ENCODE data around the gene TMC6.
"Not testable (repeated sequence)": the region's sequence is repeated elsewhere in the genome, so short reads cannot be mapped to it uniquely, and the experiment has no call there.

TMC6 gene

DNA sequence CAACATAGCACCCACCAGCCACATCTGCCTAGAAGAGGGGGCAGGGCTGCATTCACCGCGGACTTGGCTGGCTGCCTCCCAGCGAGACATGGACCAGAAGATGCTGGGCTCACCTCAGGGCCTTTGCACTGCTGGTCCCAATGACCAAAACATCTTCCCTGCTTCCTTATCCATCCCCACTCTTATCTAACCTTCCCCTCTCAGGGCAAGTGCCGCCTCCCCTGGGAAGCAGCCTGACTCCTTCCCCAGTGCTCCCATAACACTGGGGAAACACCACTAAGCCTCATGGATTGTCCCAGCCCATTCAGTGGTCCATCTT is 5.7 kb downstream of the TMC6 start:
- DNase-seq: no peak

DNA sequence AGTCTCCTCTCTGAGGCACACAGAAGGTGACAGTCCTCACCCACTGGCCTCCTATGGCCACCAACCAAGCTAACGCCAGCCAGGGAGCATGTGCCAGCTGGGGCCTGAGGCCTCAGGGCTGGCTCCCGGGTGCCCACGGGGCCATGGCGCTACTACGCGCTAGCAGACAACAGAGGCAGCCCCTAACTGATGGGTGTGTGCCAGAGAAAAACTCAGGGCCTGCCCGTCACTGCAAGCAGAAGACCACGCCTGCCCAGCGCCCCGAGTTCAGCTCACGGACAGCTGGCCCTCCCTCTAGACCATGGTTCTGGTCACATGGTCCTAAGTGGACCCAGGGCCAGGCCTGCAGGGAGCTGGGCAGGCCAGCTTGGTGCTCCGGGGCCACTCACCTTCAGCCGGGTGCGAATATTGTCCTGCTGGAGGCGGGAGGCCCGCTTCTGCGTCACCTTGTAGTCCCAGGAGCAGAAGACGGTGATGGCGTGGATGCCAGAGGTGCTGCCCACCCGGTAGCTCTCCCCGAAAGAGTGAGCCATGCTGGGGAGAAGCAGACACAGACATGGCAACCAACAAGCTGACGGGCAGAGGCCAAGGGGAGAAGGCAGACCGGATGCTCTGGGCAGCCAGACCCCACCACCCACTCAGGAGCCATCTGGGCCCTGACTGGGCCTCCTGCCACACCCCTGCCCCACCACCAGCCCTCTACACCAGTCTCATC is 6.2 kb downstream of the TMC6 start:
- DNase-seq: no peak

DNA sequence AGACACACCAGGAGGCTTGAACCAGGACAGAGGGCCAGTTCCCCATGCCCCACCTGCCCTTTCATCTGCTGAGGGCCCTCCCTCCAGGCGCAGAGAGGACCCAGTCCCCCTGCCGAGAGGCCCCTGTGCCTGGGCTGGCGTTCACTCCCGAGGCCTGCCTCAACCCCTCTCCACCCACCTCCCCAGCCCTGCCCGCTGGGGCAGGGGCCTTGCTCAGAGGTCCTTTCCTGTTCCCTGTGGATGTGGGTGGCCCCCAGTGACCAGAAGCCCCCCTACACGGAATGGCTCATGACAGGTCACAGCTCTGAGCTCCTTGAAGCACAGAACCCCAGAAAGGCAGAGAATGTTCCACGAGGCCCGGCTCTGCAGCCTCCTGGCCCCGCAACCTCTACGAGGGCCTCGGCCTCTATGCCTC is 6.7 kb downstream of the TMC6 start:
- no peak for DNase-seq

DNA sequence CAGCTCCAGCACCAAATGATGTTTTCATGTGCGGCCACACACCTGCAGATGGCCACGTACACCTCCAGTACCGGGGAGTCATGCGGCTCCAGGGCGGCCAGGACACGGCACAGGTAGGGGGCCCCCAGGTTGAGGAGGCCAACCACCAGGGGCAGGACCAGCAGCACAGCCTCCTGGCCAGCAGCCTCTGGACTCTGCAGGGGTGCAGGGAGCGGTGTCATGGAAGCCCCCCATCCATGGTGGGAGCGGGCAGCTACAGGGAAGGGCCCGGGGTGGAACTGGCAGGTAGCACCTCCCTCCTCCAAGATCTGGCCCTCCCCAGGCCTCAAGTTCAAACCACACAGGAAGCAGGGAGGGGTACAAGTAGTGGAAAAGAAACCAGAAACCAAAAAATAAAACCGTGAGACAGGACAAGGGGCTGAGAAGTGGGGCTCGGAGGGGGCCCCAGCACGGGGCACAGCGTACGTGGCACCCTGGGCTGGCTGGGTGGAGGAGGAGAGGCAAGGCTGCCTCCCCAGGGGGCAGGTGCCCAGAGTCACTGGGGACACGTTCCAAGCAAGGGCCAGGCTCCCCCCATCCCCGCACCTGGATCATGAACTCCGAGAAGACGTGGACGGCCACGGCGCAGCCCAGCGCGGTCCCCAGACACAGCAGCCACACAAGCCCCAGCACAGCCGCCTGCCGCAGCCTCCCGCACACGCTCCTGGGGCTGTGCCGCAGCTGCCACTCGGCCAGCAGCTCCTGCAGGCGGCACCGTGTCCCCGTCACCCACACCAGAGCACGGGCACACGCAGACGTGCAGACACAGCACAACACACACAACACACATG is 7.4 kb downstream of the TMC6 start:
- DNase-seq: no peak

DNA sequence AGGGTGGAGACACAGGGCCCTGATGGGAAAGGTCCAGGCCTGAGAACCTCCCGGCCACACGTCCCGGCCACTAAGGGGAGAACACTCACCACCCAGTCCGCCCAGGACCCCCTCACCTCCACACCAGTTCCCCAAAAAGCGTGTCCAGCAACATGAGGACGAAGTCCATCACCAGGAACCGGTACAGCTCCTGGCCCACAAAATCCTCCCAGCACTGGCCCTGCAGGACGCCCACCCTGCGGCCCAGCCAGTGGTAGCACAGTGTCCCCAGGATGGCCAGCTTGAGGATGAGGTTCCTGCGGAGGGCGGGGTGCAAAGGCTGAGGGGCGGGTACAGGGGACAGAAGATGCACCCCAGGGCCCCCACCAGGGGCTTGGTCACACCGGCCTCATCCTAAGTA is 8.0 kb downstream of the TMC6 start:
- DNase-seq: no peak

DNA sequence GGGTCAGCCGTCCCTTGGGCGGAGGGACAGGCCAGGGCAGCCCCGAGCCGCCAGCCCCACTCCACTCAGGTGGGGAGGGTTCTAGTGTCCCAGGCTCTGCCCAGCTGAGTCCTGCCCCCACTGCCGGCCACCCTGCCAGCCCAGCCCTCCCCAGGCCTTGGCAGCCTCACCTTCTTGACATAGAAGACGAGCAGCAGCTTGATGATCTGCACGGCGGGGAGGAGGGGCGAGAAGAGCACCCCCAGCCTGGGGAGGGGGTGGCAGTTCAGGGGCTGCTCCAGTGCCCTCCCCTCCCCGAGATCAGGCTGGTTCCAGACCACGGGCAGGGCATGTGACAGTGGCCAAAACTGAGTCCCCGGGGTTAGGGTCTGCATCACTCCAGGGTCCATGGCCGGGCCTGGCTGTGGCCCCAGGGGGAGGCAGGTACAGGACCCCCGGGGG is 9.7 kb downstream of the TMC6 start:
- no peak for DNase-seq

DNA sequence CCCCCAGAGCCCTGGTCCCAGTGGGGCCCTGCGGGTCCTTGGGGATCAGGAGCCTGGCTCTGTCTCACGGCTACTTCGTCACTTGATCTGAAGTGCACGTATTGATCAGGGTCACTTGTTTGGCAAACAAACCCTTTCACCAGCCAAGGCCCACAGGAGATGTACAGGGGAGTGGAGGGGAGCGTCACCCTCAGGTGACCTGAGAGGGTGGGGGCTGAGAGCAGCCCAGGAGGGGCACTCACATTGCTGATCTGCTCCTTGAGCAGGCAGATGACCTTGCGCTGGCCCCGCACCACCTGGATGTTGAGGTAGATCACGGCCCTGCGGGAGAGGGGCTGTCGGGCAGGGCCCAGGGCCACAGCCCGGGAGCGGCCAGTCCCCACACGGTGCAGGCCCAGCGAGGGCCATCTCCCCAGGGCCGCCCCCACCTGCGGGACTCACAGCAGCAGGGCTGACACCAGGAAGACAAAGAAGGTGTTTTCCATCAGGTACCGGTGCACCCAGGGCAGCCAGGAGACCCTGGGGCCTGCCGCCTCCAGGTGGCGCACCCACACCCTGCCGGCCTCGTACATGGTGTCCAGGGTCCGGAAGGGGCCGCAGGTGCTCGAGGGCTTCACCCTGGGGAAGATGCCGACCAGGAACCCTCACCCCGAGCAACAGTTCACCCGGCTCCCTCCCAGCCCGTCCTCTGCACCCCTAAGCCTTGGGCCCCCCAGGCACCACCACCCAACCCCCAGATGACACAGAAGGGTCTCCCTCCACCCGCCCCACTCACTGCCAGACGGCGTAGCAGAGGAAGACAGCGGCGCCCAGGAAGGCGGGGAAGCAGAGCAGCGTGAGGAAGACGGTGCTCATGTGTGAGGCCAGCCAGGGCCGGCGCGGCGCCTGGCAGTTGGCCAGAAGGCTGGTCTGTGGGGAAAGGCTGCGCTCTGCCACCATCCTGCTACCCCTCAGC is 11.3 kb downstream of the TMC6 start:
- DNase-seq: no peak

DNA sequence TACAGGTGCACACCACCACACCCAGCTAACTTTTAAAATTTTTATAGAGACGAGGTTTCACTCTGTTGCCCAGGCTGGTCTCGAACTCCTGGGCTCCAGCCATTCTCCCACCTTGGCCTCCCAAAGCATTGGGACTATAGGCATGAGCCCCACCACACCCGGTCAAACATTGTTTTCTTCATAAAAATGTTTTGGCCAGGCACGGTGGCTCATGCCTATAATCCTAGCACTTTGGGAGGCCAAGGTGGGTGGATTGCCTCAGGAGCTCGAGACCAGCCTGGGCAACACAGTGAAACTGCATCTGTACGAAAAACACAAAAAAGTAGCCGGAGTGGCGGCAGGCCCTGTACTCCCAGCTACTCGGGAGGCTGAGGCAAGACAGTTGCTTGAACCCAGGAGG is 12.1 kb downstream of the TMC6 start:
- DNase-seq: no peak

DNA sequence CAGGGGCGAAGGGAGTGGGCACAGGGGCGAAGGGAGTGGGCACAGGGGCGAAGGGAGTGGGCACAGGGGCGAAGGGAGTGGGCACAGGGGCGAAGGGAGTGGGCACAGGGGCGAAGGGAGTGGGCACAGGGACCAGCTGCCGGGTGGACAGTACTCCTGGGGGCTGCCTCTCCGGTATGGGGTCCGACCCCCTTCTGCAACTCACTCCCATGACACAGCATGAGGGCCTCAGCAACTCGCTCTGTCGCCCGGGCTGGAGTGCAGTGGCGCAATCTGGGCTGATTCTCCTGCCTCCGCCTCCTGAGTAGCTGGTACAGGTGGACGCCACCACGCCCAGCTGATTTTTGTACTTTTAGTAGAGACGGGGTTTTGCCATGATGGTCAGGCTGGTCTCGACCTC is 12.8 kb downstream of the TMC6 start:
- DNase-seq: not testable (repeated sequence)

DNA sequence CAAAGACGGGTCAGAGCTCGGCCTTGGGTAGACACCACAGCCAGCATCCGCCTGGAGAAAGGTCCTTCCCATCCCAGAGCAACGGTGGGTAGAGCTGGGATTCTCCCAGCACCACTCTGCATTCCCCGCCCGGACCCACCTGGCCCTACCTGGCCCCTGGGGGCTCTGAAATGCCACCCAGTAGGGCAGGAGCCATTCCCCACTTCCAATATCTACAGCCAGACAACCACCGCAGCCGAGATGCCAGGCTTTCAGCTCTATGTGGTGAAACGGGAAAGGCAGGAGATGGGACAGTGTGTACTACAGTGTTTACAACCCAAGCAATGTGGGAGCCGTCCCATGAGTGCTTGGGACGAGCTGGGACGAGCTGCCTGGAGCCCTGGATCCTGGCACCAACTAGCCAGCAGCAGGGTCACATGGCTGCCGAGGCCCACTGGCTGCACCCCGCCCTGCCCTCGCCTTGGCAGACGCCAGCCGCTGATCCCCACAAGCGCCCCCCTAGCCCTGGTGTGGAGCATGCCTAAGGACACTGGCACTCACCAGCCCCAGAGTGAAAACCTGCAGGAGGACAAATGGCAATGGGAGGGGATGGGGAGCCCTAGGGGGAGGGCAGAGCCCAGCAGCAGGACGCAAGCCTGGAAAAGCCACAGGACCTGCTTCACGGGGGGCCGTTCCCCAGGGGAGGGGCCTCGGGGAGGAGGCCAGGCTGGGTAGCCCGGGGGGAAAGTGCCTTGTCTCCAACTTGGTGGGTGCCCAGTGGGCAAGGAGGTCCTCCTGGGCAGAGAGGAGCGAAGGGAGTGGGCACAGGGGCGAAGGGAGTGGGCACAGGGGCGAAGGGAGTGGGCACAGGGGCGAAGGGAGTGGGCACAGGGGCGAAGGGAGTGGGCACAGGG is 13.5 kb downstream of the TMC6 start:
- DNase-seq: no peak

DNA sequence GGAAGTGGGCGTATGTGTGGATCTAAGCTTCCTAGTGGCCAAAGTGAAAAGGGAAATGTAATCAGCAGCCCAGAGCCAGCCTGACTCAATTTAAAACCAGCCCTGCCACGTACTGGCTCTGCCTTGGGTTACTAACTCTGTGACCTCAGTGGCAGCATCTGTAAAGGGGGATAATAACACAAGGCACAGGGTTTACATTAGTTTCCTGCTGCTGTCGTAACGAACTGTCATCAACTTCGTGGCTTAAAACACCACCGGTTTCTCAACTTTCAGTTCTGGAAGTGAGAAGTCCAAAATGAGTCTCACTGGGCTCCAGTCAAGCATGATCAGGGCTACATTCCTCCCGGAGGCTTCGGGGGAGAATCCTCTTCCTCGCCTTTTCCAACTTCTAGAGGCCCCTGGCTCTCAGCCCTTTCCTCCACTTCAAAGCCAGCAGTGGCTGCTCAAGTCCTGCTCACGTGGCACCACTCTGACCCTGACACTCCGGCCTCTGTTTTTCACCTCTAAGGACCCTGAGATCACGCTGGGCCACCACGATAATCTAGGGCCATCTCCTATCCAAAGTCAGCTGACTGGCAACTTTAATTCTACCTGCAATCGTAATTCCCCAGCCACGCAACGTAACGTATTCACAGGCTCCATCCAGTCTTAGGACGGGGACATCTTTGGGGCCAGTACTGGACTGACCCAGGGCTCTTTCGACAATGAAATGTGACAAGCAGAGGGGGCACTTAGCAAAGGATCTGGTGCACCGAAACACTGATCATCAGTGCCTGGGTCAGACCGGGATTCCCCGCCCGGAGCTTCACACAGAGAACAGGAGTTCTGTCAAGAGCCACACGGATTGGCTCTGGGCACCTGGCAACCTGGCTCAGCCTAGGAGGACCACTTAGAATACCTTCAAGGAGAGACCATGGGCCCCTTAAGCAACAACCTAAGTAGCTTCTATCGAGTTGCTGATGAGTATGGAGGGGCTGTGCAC is 14.5 kb downstream of the TMC6 start:
- DNase-seq: no peak

DNA sequence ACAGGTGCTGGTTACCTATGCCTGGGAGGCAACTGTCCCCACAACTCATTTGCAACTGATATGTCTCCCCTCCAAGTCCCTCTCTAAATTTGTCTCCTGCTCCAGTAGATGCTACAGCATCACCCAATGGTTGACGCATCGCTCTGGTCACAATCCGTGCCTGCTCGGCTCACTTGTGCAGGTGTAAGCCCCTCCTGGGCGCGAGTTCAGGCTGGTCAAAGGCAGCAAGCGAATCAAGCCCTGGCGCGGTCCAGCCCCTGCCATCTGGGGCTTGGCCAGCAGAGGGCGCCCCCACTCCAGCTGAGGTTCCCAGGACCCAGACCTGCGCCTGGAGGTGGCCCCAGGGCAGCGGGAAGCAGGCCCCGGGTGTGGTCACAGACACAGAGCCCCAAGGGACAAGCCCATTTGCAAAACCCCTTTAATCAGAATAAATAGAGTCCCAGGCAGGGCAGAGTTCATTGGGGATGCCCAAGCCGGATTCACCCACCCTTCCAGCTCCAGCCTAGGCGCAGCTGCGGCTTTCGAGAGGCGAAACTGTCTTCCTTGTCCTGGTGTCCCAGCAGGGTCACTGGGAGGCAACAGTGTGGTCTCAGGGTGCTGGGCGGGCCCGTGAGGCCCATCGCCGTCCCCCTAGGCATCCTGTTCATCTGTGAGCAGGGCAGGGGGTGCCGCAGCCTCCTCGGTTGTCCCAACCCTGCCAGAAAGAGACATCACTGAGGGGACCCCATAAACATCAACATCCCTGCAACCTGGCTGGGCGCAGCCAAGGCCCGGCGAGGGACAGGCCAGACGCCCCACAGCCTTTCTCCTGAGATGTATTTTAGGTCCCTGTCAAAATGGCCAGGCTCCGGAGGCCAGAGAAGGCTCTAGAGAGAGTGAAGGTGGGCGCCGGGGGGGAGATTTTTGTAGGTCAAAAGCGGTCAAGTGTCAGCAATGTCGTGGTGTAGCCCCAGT is 15.8 kb downstream of the TMC6 start:
- no peak for DNase-seq

DNA sequence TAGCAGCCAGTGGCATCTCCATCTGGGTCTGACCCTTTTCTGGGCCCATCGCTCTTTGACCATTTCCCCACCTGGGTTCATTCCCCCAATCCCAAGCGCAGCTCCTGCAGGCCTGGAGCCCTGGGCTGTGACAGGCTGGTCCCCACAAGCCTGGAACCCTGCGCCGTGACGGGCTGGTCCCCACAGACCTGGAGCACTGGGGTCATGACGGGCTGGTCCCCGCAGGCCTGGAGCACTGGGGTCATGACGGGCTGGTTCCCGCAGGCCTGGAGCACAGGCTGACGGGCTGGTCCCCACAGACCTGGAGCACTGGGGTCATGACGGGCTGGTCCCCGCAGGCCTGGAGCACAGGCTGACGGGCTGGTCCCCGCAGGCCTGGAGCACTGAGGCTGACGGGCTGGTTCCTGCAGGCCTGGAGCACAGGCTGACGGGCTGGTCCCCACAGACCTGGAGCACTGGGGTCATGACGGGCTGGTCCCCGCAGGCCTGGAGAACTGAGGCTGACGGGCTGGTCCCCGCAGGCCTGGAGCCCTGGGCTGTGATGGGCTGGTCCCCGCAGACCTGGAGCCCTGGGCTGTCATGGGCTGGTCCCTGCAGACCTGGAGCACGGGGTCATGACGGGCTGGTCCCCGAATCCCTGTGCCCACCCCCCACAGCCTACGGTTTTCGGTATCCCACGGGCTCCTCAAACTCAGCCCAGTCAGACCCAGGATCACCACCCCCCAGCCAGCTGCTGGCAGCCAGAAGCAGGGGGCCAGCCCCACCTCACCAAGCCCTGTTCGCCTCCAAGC is 16.6 kb downstream of the TMC6 start:
- DNase-seq: no peak

DNA sequence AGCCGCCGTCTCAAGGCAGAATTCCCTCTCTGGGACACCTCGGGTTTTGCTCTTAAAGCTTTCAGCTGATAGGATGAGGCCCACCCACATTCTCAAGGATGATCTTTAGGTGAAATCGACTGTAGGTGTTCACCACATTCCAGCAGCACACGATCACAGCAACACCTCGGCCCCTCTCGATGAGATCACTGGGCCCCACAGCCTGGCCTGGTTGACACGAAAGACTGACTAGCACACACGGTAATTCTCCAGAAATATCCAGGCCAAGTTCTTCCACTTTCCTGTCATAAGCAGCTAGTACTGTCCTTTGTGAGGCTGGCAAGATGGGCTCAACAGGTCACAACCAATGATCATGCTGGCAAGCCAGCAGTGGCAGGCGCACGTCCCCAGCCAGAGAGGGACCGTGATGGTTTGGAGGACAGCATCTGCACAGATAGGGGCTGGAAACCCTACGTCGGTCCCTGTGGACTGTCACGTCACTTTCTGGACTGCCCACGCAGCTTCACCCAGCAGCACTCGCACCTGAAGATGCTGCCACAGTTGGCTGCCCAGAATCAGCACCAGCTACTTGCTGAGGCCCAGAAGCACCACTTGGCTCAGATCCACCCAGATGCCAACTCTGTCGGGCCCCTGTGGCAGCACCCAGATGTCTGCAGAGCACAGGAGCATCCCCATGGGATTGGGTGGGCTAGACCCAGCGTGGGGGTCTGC is 17.4 kb downstream of the TMC6 start:
- no peak for DNase-seq

DNA sequence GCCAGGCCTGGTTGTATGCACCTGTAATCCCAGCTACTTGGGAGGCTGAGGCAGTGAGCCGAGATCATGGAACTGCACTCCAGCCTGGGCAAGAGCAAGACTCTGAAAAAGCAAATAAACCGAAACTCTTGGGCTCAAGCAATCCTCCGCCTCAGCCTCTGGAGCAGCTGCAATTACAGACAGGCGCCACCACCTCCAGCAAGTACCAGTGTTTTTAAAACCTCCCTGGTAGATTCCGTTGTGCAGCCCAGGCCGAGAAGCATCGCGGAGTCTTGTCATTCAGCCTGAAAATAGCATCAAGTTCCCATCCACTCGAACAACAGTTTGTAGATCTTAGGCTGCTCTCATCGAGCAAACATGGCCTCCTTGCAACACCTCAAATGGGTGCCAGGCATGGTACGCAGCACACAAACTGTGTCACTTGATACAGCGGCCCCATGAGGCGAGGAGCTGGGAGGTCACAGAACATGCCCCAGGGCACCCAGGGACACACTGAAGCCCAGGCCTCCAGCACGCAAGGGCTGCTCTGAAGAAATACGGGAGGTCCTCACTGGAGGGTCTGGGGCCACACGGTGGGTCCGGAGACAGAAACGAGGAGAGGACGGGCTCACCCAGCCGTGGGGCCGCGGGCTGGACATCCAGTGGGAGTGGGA is 18.1 kb downstream of the TMC6 start:
- DNase-seq: no peak

DNA sequence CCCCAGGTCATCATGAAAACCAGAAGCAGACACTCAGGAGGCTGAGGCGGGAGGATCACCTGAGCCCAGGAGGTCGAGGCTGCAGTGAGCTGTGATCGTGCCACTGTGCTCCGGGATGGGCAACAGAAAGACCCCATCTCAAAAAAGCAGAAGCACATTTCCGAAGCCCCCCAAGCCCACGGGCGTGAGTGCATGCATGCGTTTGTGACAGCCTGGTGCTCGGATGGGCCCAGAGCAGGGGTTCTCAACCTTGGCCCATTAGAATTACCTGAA is 19.1 kb downstream of the TMC6 start:
- DNase-seq: no peak

DNA sequence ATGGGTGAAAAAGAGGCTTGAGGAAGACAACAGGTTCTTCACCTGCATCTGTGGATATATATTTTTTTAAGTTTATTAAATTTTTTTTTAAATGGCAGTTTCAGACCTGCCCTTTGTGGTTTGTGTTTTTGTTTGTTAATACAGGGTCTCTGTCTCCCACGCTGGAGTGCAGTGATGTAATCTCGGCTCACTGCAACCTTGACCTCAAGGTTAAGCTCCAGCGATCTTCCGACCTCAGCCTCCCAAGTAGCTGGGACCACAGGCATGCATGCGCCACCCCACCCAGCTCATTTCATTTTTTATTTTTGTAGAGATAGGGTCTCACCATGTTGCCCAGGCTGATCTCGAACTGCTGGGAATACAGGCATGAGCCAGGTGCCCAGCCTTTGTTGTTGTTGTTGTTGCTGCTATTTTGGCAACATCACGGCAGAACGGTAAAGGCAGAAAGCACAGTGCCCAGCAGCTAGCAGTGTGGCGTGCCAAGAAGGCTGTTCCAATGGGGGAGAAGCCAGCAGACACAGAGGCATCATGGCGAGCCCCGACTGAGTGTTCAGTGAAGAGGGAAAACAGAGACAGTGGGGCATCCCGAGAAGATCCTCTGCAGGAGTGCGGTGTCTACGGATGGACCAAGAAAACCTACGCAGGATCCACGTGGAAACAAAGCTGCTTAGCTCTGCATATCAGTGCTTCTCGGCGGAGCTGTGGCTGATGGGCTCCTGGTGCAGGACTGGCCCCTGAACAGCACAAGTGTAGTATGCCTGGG is 19.6 kb downstream of the TMC6 start:
- DNase-seq: peak; percentile 62 to 78

All from cerebellar nuclear complex (tissue), 1 donor.